ENCODE data around the gene VAC14. TPM values are rescaled to one million over a fixed set of nuclear protein-coding genes. Genes with fewer than 3 reads are reported as not detected.

Gene VAC14
- total RNA-seq, 1 donor from 2014 or later: 75.1 TPM

DNA sequence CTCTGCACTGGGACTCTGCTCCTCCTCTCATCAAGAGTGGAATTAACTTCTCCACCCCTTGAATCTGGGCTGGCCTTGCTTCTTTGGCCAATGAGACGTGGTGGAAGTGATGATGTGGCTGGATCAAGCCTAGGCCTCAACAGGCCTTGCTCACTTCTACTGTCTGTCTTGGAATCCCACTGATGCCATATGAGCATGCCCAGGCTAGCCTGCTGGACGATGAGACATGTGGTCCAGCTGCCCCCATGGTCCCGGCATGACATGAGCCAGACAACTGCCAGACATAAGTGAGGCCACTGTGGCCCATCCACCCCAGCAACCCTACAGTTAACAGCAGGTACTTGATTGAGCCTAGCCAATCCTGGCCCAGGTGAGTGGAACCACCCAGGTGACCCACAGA, 18.7 kb downstream of the VAC14 start:
- Histone ChIP-seq H3K4me3 (no peak overlapping the region), H3K27me3 (no peaks in the 10 kb centered on the region), H3K36me3 (peaks cover 61 to 77% of the 10 kb centered on the region in 2 donors), H3K9me3 (no peaks in the 10 kb centered on the region), H3K27ac (no peak overlapping the region), H3K4me1 (no peaks in the 10 kb centered on the region)
- intact Hi-C loops (cut with DNase I): no loop called here
- no peak for DNase-seq (ENCODE audit: low spot score in 2 of 2)
- TF ChIP-seq, protein P1, sequence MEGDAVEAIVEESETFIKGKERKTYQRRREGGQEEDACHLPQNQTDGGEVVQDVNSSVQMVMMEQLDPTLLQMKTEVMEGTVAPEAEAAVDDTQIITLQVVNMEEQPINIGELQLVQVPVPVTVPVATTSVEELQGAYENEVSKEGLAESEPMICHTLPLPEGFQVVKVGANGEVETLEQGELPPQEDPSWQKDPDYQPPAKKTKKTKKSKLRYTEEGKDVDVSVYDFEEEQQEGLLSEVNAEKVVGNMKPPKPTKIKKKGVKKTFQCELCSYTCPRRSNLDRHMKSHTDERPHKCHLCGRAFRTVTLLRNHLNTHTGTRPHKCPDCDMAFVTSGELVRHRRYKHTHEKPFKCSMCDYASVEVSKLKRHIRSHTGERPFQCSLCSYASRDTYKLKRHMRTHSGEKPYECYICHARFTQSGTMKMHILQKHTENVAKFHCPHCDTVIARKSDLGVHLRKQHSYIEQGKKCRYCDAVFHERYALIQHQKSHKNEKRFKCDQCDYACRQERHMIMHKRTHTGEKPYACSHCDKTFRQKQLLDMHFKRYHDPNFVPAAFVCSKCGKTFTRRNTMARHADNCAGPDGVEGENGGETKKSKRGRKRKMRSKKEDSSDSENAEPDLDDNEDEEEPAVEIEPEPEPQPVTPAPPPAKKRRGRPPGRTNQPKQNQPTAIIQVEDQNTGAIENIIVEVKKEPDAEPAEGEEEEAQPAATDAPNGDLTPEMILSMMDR (IDR thresholded peaks at IDR 0.05): no peak

DNA sequence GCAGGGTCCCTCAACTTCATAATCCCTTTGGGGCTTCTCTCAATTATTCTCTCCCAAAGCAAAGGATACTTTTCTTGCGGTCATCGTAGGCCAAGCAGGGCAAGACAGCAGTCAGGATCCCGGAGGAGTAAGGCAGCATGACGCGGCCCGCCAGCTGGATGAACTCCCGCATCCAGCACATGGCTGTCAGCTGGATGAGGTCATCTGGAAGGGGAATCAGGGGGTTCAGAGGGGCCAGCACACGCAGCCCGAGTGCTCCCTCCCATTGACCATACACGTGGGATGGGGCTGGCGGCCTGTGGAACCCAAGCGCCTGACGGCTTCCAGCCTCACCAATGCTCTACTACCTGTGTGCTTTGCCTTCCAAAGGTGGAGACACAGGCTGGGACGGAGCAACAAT, 19.2 kb downstream of the VAC14 start:
- H3K36me3 ChIP-seq: peaks cover 61 to 79% of the 10 kb centered on the region in 2 donors
- TF ChIP-seq, protein P1 (IDR thresholded peaks at IDR 0.05): no peak
- intact Hi-C loops (cut with DNase I): no loop called here

DNA sequence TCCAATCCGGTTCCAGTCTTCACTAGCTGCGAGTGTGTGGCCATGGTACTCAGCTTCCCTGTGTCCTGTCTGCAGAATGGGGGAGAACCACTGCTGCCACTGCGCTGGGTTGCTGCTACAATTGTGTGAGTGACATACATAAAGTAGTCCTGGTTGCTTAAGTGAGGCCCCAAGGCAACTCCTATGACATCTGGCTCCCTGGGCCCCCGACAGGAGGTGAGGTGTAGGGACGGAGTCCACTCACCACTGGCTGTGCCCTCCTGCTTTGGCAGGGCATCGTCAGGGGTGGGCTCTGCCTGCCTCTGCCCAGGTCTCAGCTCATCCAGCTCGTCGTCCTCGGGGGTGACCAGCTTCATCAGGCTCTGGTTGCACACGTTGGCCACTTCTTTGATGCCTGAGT, 20.4 kb downstream of the VAC14 start:
- peaks cover 54 to 67% of the 10 kb centered on the region in 2 donors for H3K36me3 ChIP-seq
- TF ChIP-seq, protein P1 (IDR thresholded peaks at IDR 0.05): no peak
- no peaks in the 10 kb centered on the region for H3K27me3 ChIP-seq
- H3K27ac ChIP-seq: no peak overlapping the region
- no peak overlapping the region for H3K4me3 ChIP-seq
- no peak for DNase-seq (ENCODE audit: low spot score in 2 of 2)
- H3K4me1 ChIP-seq: no peaks in the 10 kb centered on the region
- no peaks in the 10 kb centered on the region for H3K9me3 ChIP-seq
- intact Hi-C loops (cut with DNase I): no loop called here

More for the DNA sequence above, 19.2 kb downstream of the VAC14 start:
- no peak for DNase-seq (ENCODE audit: low spot score in 2 of 2)
- Histone ChIP-seq H3K4me3 (no peak overlapping the region), H3K27me3 (no peaks in the 10 kb centered on the region), H3K4me1 (no peaks in the 10 kb centered on the region), H3K9me3 (no peaks in the 10 kb centered on the region), H3K27ac (no peak overlapping the region)

DNA sequence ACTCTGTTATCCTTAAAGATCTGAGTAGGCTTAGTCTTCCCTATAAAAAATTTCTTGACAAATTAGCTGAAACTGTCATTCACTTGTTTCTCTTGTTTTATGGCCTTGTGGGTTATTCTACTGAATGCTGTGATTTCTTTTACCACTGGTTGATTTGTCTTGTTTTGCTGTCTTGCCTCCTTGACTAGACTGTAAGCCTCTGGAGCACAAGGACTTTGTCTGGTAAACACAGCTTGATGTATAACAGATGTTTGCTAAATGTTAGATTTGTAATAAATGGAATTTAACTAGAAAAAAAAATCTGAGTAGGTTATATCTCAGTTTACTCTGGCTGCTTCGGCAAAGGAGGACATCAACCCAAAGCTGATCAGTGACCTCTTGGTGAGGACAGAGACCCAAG, 21.6 kb downstream of the VAC14 start:
- Histone ChIP-seq H3K4me3 (no peak overlapping the region), H3K27me3 (no peaks in the 10 kb centered on the region), H3K36me3 (peaks cover 42 to 55% of the 10 kb centered on the region in 2 donors), H3K9me3 (no peaks in the 10 kb centered on the region), H3K27ac (peak overlapping the region in 1 of 2 donors; percentile 22), H3K4me1 (no peaks in the 10 kb centered on the region)
- DNase-seq (ENCODE audit: low spot score in 2 of 2): no peak
- TF ChIP-seq, protein P1 (IDR thresholded peaks at IDR 0.05): no peak
- intact Hi-C loops (cut with DNase I): no loop called here

DNA sequence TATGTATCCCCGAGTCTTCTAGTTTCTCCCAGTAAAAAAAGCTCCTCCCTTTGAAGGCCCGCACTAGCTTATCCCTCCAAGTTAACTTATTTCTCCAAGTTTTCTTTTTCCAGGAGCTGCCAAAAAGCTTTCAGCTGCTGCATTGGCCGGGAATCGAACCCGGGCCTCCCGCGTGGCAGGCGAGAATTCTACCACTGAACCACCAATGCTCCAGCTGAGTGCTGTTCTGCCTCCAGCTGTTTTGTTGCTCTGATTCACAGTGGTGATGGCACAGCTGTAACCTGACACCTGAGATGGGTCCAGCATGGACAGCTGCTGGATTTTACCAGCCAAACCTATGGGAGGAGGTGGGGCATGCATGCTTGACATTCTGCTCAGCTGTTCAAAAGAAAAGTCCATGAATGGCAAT, 22.1 kb downstream of the VAC14 start:
- DNase-seq (ENCODE audit: low spot score in 2 of 2): peak in 1 of 2 donors; percentile 77

More for the DNA sequence above, 22.1 kb downstream of the VAC14 start:
- Histone ChIP-seq H3K27ac (peak overlapping the region in 1 of 2 donors; percentile 22), H3K27me3 (no peaks in the 10 kb centered on the region), H3K9me3 (no peaks in the 10 kb centered on the region), H3K36me3 (peaks cover 37 to 51% of the 10 kb centered on the region in 2 donors), H3K4me3 (no peak overlapping the region), H3K4me1 (no peaks in the 10 kb centered on the region)
- intact Hi-C loops (cut with DNase I): no loop called here
- TF ChIP-seq, protein P1 (IDR thresholded peaks at IDR 0.05): no peak

All from ascending aorta (tissue), 2 donors.